ENCODE results near the gene DPEP2.
A peak's percentile ranks its signal among the peaks of the same experiment; 100 is the strongest.
"Not testable (repeated sequence)": the region's sequence is repeated elsewhere in the genome, so short reads cannot be mapped to it uniquely, and the experiment has no call there.

DPEP2 gene

GRCh38 chr16:68009157-68009735 is 10.0 kb upstream of the DPEP2 start:
- no peak for DNase-seq (ENCODE audit: extremely low read depth in 1 of 2, low read depth in 1 of 2)

GRCh38 chr16:68005786-68006286 is 6.6 kb upstream of the DPEP2 start:
- no peak for DNase-seq (ENCODE audit: extremely low read depth in 1 of 2, low read depth in 1 of 2)

GRCh38 chr16:68005211-68005610 is 5.9 kb upstream of the DPEP2 start:
- no peak for DNase-seq (ENCODE audit: extremely low read depth in 1 of 2, low read depth in 1 of 2)

GRCh38 chr16:68003031-68003430 is 3.7 kb upstream of the DPEP2 start:
- DNase-seq (ENCODE audit: extremely low read depth in 1 of 2, low read depth in 1 of 2): no peak

GRCh38 chr16:68000450-68000849 is 1.2 kb upstream of the DPEP2 start:
- DNase-seq (ENCODE audit: extremely low read depth in 1 of 2, low read depth in 1 of 2): no peak

GRCh38 chr16:67999985-68000384 is 701 bp upstream of the DPEP2 start:
- DNase-seq (ENCODE audit: extremely low read depth in 1 of 2, low read depth in 1 of 2): no peak

- not testable (repeated sequence) for DNase-seq (ENCODE audit: extremely low read depth in 1 of 2, low read depth in 1 of 2)
Measured at GRCh38 chr16:67998231-67998778, 979 bp downstream of the DPEP2 start.

GRCh38 chr16:67996666-67997065 is 2.6 kb downstream of the DPEP2 start:
- no peak for DNase-seq (ENCODE audit: extremely low read depth in 1 of 2, low read depth in 1 of 2)

GRCh38 chr16:67995423-67995822 is 3.9 kb downstream of the DPEP2 start:
- DNase-seq (ENCODE audit: extremely low read depth in 1 of 2, low read depth in 1 of 2): no peak

GRCh38 chr16:67994040-67994408 is 5.3 kb downstream of the DPEP2 start:
- not testable (repeated sequence) for DNase-seq (ENCODE audit: extremely low read depth in 1 of 2, low read depth in 1 of 2)

- peak; percentile 52 to 72 for DNase-seq (ENCODE audit: extremely low read depth in 1 of 2, low read depth in 1 of 2)
Measured at GRCh38 chr16:67993207-67994039, 5.9 kb downstream of the DPEP2 start.

GRCh38 chr16:67992661-67993206 is 6.5 kb downstream of the DPEP2 start:
- no peak for DNase-seq (ENCODE audit: extremely low read depth in 1 of 2, low read depth in 1 of 2)

GRCh38 chr16:67990018-67990386 is 9.3 kb downstream of the DPEP2 start:
- no peak for DNase-seq (ENCODE audit: extremely low read depth in 1 of 2, low read depth in 1 of 2)

GRCh38 chr16:67989322-67990017 is 9.8 kb downstream of the DPEP2 start:
- no peak for DNase-seq (ENCODE audit: extremely low read depth in 1 of 2, low read depth in 1 of 2)

GRCh38 chr16:67988675-67989074 is 10.6 kb downstream of the DPEP2 start:
- DNase-seq (ENCODE audit: extremely low read depth in 1 of 2, low read depth in 1 of 2): no peak

- no peak for DNase-seq (ENCODE audit: extremely low read depth in 1 of 2, low read depth in 1 of 2)
Measured at GRCh38 chr16:67987460-67988160, 11.7 kb downstream of the DPEP2 start.

GRCh38 chr16:67986949-67987348 is 12.3 kb downstream of the DPEP2 start:
- no peak for DNase-seq (ENCODE audit: extremely low read depth in 1 of 2, low read depth in 1 of 2)

- no peak for DNase-seq (ENCODE audit: extremely low read depth in 1 of 2, low read depth in 1 of 2)
Measured at GRCh38 chr16:67982011-67982696, 17.1 kb downstream of the DPEP2 start.

- DNase-seq (ENCODE audit: extremely low read depth in 1 of 2, low read depth in 1 of 2): no peak
Measured at GRCh38 chr16:67979955-67980678, 19.2 kb downstream of the DPEP2 start, which contains the start of gene DPEP3. DPEP3 (minus strand) TSS chr16:67980499; CDS start chr16:67980380, 119 bp downstream.

Measured in activated CD8-positive, alpha-beta memory T cell treated with anti-CD3 and anti-CD28 coated beads for 1 hour (primary cell).